ENCODE results near the gene LDHD. TPM values are rescaled to one million over a fixed set of nuclear protein-coding genes. Genes with fewer than 3 reads are reported as not detected.

LDHD gene
- total and polyA plus RNA-seq, 2 of the 13 experiments (the other 11 are each of a cell fraction or from before 2014, with no cell fraction given), result 9.1 to 9.8 TPM

DNA sequence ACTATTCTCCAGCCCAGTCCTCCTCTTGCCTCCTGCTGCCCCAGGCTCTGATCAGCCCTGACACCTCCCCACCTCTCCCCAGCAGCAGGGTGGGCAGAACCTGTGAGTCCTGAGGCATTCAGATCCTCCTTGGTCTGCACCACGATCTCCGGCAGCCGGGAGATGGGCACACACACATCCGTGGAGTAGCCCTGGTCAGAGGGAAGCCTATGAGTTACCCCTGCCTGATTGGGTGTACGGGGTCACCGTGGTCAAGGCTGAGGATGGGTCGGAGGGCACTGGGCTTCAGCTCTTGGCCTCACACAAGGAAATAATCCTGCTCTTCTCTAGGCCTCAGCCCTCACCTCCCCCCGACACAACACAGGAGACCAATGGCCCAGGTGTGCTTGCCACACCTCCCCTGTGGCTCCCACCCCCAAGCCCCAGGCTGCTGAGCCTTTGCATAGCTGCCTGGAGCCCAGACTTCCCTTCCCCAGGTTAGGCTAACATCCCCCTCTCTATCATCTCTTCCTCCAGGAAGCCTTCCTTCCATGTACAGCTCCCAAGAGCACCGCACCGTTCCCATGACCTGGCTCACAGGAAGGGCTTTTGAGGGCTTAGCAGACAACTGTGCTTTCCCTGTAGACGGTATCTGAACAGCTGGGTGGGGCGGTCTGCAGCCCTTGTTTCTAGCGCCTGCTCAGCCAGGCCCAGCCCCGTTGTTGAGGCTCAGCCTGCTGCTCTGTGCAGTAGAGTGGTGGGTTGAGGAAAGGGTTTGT, 3.7 kb downstream of the LDHD start (continued):
- TF ChIP-seq, protein P1, sequence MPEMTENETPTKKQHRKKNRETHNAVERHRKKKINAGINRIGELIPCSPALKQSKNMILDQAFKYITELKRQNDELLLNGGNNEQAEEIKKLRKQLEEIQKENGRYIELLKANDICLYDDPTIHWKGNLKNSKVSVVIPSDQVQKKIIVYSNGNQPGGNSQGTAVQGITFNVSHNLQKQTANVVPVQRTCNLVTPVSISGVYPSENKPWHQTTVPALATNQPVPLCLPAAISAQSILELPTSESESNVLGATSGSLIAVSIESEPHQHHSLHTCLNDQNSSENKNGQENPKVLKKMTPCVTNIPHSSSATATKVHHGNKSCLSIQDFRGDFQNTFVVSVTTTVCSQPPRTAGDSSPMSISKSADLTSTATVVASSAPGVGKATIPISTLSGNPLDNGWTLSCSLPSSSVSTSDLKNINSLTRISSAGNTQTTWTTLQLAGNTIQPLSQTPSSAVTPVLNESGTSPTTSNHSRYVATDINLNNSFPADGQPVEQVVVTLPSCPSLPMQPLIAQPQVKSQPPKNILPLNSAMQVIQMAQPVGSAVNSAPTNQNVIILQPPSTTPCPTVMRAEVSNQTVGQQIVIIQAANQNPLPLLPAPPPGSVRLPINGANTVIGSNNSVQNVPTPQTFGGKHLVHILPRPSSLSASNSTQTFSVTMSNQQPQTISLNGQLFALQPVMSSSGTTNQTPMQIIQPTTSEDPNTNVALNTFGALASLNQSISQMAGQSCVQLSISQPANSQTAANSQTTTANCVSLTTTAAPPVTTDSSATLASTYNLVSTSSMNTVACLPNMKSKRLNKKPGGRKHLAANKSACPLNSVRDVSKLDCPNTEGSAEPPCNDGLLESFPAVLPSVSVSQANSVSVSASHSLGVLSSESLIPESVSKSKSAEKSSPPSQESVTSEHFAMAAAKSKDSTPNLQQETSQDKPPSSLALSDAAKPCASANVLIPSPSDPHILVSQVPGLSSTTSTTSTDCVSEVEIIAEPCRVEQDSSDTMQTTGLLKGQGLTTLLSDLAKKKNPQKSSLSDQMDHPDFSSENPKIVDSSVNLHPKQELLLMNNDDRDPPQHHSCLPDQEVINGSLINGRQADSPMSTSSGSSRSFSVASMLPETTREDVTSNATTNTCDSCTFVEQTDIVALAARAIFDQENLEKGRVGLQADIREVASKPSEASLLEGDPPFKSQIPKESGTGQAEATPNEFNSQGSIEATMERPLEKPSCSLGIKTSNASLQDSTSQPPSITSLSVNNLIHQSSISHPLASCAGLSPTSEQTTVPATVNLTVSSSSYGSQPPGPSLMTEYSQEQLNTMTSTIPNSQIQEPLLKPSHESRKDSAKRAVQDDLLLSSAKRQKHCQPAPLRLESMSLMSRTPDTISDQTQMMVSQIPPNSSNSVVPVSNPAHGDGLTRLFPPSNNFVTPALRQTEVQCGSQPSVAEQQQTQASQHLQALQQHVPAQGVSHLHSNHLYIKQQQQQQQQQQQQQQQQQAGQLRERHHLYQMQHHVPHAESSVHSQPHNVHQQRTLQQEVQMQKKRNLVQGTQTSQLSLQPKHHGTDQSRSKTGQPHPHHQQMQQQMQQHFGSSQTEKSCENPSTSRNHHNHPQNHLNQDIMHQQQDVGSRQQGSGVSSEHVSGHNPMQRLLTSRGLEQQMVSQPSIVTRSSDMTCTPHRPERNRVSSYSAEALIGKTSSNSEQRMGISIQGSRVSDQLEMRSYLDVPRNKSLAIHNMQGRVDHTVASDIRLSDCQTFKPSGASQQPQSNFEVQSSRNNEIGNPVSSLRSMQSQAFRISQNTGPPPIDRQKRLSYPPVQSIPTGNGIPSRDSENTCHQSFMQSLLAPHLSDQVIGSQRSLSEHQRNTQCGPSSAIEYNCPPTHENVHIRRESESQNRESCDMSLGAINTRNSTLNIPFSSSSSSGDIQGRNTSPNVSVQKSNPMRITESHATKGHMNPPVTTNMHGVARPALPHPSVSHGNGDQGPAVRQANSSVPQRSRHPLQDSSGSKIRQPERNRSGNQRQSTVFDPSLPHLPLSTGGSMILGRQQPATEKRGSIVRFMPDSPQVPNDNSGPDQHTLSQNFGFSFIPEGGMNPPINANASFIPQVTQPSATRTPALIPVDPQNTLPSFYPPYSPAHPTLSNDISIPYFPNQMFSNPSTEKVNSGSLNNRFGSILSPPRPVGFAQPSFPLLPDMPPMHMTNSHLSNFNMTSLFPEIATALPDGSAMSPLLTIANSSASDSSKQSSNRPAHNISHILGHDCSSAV (CRISPR knock-in tag; IDR thresholded peaks at IDR 0.05; ENCODE audit: borderline replicate concordance), result no peak
- no peak for TF ChIP-seq BHLHE40 (IDR thresholded peaks at IDR 0.05; ENCODE audit: low read length)
- TF ChIP-seq, protein P2, sequence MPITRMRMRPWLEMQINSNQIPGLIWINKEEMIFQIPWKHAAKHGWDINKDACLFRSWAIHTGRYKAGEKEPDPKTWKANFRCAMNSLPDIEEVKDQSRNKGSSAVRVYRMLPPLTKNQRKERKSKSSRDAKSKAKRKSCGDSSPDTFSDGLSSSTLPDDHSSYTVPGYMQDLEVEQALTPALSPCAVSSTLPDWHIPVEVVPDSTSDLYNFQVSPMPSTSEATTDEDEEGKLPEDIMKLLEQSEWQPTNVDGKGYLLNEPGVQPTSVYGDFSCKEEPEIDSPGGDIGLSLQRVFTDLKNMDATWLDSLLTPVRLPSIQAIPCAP (CRISPR knock-in tag; IDR thresholded peaks at IDR 0.05; ENCODE audit: low read depth), result no peak
- no peak for TF ChIP-seq ZSCAN30 (CRISPR knock-in tag; IDR thresholded peaks at IDR 0.05)
- TF ChIP-seq, protein P3, sequence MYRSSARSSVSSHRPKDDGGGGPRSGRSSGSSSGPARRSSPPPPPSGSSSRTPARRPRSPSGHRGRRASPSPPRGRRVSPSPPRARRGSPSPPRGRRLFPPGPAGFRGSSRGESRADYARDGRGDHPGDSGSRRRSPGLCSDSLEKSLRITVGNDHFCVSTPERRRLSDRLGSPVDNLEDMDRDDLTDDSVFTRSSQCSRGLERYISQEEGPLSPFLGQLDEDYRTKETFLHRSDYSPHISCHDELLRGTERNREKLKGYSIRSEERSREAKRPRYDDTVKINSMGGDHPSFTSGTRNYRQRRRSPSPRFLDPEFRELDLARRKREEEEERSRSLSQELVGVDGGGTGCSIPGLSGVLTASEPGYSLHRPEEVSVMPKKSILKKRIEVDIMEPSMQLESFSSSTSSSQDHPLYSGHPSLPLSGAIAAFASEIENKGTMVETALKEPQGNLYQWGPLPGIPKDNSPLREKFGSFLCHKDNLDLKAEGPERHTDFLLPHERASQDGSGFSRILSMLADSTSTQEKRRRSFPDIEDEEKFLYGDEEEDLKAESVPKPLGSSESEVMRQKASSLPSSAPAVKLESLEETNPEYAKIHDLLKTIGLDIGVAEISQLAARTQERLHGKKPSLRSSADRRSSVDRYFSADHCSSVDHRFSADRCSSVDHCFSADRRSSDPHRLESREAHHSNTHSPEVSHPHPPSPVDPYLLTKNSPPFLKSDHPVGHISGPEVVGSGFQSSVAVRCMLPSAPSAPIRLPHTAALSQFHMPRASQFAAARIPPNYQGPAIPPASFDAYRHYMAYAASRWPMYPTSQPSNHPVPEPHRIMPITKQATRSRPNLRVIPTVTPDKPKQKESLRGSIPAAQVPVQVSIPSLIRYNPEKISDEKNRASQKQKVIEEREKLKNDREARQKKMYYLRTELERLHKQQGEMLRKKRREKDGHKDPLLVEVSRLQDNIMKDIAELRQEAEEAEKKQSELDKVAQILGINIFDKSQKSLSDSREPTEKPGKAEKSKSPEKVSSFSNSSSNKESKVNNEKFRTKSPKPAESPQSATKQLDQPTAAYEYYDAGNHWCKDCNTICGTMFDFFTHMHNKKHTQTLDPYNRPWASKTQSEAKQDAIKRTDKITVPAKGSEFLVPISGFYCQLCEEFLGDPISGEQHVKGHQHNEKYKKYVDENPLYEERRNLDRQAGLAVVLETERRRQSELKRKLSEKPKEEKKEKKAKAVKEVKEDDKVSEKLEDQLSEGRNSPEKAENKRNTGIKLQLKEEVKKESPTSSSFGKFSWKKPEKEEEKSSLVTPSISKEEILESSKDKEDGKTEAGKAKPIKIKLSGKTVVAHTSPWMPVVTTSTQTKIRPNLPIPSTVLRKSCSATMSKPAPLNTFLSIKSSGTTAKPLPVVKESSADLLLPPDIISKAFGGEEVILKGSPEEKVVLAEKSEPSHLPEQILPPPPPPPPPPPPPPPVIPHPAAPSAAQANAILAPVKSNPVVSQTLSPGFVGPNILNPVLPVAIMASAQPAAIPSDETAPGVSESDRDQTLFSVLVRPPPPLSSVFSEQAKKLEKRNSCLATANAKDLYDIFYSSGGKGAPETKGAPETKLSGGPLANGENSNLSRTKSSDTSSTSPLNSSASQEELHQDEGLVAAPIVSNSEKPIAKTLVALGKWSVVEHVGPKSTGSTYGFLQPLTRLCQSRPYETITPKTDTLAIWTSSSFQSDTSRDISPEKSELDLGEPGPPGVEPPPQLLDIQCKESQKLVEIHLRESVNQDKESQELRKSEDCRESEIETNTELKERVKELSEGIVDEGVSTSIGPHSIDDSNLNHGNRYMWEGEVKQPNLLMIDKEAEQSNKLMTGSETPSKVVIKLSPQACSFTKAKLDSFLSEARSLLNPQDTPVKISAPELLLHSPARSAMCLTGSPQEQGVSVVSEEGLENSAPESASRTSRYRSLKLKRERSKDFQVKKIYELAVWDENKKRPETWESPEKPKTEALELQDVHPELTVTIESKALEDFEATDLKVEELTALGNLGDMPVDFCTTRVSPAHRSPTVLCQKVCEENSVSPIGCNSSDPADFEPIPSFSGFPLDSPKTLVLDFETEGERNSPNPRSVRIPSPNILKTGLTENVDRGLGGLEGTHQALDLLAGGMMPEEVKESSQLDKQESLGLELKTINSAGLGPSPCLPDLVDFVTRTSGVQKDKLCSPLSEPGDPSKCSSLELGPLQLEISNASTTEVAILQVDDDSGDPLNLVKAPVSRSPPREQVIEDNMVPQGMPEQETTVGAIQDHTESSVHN (CRISPR knock-in tag; IDR thresholded peaks at IDR 0.05), result 0 out of 2 replicates have a peak, but pooled peaks have one; percentile 45
- TF ChIP-seq ZNF605 (CRISPR knock-in tag; IDR thresholded peaks at IDR 0.05), result no peak
- TF ChIP-seq ZNF264 (CRISPR knock-in tag; IDR thresholded peaks at IDR 0.05), result no peak
- peak; percentile 65; the same call in 1 of the 2 replicates for TF ChIP-seq ZBTB38 (CRISPR knock-in tag; IDR thresholded peaks at IDR 0.05)
